Measurements from ENCODE around the gene SDC1. TPM values are rescaled to one million over a fixed set of nuclear protein-coding genes. Genes with fewer than 3 reads are reported as not detected.

SDC1 gene
- polyA plus RNA-seq, 3 donors: not detected

DNA sequence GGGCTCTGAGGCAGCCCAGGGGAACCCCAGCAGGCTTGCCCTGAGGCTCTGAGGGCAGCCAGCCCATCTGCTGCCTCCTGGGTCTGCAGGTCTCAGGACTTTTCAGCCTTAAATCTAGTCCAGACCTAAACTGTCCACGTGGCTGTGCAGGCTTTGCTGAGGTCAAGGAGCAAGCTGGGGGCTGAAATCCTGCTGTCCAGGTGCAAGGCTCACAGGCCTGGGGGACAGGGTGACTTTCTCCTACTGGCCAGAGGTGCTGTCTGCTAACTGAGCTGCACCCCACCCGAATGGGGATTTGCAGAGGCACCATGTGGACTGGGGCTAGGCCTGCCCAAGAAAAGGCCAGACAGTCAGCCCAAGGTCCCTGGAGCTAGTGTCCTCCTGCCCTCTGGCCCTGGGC is 32.1 kb downstream of the SDC1 start:
- Mint-ChIP-seq H3K9me3 (no peaks in the 10 kb centered on the region), H3K27ac (no peak overlapping the region), H3K4me3 (no peak overlapping the region), H3K27me3 (ENCODE audit: low read depth in 3 of 3) (peaks cover 0 to 4% (median 0%) of the 10 kb centered on the region in 3 donors), H3K4me1 (no peaks in the 10 kb centered on the region), H3K36me3 (no peaks in the 10 kb centered on the region)
- no peaks in the 10 kb centered on the region for H3K36me3 ChIP-seq (replicated peaks in 1 of 2; ENCODE audit: control insufficient read depth in 1 of 2, insufficient read depth in 2 of 2, low read length in 2 of 2)
- H2AFZ ChIP-seq (ENCODE audit: insufficient read depth, low read depth, low read length, poor library complexity, severe bottlenecking): no peak overlapping the region
- 92% methylated on average over 2 of the region's 2 CpGs for WGBS (ENCODE audit: insufficient coverage)
- no peaks in the 10 kb centered on the region for H3K9me3 ChIP-seq (replicated peaks in 1 of 2; ENCODE audit: control insufficient read depth in 1 of 2, insufficient read depth in 1 of 2, low read length in 2 of 2)
- H4K20me1 ChIP-seq (ENCODE audit: insufficient read depth, low read length): no peaks in the 10 kb centered on the region
- no peaks in the 10 kb centered on the region for H3K27me3 ChIP-seq (ENCODE audit: control insufficient read depth in 2 of 2, insufficient read depth in 2 of 2, low read length in 2 of 2)
- H3K4me2 ChIP-seq (replicated peaks; ENCODE audit: extremely low read depth, low read length, poor library complexity, severe bottlenecking): no peak overlapping the region
- H3K79me2 ChIP-seq (ENCODE audit: insufficient read depth, low read length): no peaks in the 10 kb centered on the region
- H3K4me1 ChIP-seq (ENCODE audit: control insufficient read depth in 1 of 2, insufficient read depth in 2 of 2, low read length in 2 of 2): no peaks in the 10 kb centered on the region
- no peak for TF ChIP-seq CTCF (IDR thresholded peaks at IDR 0.05)
- DNase-seq: no peak
- H3K27ac ChIP-seq (ENCODE audit: low read depth in 1 of 2, low read length in 2 of 2): no peak overlapping the region
- H3K9ac ChIP-seq (ENCODE audit: insufficient read depth, low read length, poor library complexity, severe bottlenecking): no peak overlapping the region
- no peak overlapping the region for H3K4me3 ChIP-seq (replicated peaks in 1 of 3; ENCODE audit: low read depth in 2 of 3, low read length in 3 of 3)
- intact Hi-C loops (cut with micrococcal nuclease): no loop called here

DNA sequence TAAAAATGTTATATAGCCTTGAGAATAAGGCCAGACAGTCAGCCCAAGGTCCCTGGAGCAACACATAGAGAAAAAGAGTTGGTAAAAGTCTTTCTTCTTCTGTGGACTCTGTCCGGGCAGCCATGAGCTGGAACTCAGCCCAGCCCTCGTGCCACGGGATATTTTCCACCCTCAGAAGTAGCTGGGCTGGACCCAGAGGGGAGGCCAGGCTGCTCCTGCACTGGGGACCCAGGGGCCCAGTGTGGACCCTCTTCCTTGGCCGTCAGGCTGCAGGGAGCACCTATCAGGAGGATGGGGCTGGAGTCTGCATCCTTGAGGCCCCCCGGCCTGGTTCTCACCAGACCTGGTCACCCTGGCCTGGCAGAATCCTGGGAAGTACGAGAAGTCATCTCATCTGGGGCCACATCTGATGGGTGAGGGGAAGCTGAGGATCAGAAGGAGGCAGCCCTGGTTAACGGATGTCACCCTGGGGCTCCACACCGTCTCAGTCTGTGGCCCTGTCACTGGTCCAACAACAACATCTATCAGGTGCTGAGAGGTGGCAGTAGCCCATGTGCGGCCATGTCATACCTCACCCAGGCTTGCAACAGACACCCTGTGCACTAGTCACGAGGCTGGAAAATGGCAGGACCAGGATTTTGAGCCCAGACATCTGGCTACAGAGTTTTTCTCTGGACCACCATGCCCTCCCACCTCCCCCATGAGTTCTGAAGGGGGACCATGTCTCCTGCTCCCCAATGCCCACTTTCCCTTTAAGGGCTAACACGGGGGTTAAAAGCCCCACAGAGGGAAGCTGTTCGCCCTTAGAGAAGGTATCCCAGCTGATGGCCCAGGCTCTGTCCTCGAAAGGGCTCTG is 33.0 kb downstream of the SDC1 start:
- intact Hi-C loops (cut with micrococcal nuclease): no loop called here
- no peak for TF ChIP-seq CTCF (IDR thresholded peaks at IDR 0.05)

More for the DNA sequence above, 33.0 kb downstream of the SDC1 start:
- no peaks in the 10 kb centered on the region for H3K36me3 Mint-ChIP-seq
- no peak overlapping the region for H3K4me3 ChIP-seq (replicated peaks in 1 of 3; ENCODE audit: low read depth in 2 of 3, low read length in 3 of 3)
- H3K27ac ChIP-seq (ENCODE audit: low read depth in 1 of 2, low read length in 2 of 2): no peak overlapping the region
- no peak overlapping the region for H2AFZ ChIP-seq (ENCODE audit: insufficient read depth, low read depth, low read length, poor library complexity, severe bottlenecking)
- peaks cover 0 to 4% (median 0%) of the 10 kb centered on the region in 3 donors for H3K27me3 Mint-ChIP-seq (ENCODE audit: low read depth in 3 of 3)
- H3K79me2 ChIP-seq (ENCODE audit: insufficient read depth, low read length): no peaks in the 10 kb centered on the region
- H3K9ac ChIP-seq (ENCODE audit: insufficient read depth, low read length, poor library complexity, severe bottlenecking): no peak overlapping the region
- H3K4me1 ChIP-seq (ENCODE audit: control insufficient read depth in 1 of 2, insufficient read depth in 2 of 2, low read length in 2 of 2): peaks cover 0 to 2% of the 10 kb centered on the region in 2 donors
- H3K27ac Mint-ChIP-seq: no peak overlapping the region
- peaks cover under 1% of the 10 kb centered on the region for H3K4me1 Mint-ChIP-seq
- no peaks in the 10 kb centered on the region for H4K20me1 ChIP-seq (ENCODE audit: insufficient read depth, low read length)
- no peaks in the 10 kb centered on the region for H3K36me3 ChIP-seq (replicated peaks in 1 of 2; ENCODE audit: control insufficient read depth in 1 of 2, insufficient read depth in 2 of 2, low read length in 2 of 2)
- WGBS (ENCODE audit: insufficient coverage): 91% methylated on average over 12 of the region's 13 CpGs
- no peak overlapping the region for H3K4me3 Mint-ChIP-seq
- H3K4me2 ChIP-seq (replicated peaks; ENCODE audit: extremely low read depth, low read length, poor library complexity, severe bottlenecking): no peak overlapping the region
- no peaks in the 10 kb centered on the region for H3K27me3 ChIP-seq (ENCODE audit: control insufficient read depth in 2 of 2, insufficient read depth in 2 of 2, low read length in 2 of 2)
- DNase-seq: no peak
- H3K9me3 ChIP-seq (replicated peaks in 1 of 2; ENCODE audit: control insufficient read depth in 1 of 2, insufficient read depth in 1 of 2, low read length in 2 of 2): no peaks in the 10 kb centered on the region
- H3K9me3 Mint-ChIP-seq: no peaks in the 10 kb centered on the region

Data from CD14-positive monocyte (primary cell).